ENCODE data around the gene HOXA7.

Gene HOXA7

DNA sequence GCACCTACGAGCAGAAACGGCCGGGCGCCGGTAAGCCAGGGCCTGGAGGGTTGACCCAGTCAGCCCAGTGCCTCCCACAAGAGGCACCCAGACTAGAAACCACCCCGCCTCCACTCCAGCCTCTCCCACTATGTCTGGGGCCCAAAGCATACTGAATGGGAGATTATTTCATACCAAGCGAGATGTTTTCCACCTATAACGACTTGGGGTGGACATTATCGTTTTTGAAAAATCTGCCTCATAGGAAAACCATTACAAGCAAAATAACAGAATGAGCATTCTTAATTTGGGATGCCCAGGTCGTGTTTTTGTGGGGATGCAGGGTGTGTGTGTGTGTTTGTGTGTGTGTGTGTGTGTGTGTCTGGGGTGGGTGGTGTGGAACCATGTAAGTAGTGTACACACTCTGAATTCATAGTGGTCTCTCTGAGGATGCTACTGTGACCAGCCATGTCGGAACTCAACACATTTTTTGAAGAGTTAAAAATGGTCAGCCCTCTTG is 10.5 kb downstream of the HOXA7 start:
- no peak for DNase-seq

DNA sequence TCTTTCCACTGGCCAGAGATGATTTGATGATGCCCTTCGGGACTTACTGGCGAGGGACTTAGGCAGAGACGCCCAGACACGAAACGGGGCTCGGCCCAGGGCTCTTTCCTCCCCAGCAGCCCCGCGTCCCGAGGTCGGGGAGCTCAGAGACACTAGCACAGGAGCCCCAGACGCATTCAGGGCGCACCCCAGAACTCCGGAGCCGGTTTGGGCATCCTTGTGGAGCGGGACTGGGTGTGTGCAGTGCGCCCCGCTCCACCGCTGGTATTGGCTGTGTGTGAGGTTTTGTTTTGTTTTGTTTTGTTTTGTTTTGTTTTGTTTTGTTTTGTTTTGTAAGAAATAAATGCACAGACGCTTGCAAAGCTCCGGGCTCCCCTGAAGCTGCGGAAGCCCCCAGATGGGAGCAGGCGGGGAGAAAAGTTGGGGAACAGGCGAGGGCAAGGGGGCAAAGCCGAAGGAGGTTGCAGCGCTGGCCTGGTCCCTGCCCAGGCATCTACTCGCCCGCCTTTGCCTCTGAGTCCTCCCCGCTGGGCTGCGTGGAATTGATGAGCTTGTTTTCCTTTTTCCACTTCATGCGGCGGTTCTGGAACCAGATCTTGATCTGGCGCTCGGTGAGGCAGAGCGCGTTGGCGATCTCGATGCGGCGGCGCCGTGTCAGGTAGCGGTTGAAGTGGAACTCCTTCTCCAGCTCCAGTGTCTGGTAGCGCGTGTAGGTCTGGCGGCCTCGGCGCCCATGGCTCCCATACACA is 11.1 kb downstream of the HOXA7 start:
- no peak for DNase-seq

DNA sequence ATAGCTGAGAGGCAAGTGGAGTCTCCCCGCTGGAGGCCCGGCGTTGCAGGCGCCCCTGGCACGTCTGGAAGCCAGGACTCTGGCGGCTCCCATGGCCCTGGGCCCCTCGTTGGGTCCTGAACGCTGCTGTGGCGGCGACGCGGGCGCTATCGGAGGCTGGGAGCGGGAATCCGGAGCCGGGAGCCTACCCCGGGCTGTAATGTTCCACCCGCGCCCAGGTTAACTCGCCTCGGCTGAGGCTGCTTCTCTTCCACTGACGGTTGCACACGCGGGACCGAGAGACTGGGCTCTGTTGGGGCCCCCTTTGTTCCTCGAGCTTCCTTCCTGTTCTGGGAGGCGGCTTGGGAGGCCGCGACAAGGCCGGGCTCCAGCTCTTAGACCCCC is 11.7 kb downstream of the HOXA7 start:
- no peak for DNase-seq

DNA sequence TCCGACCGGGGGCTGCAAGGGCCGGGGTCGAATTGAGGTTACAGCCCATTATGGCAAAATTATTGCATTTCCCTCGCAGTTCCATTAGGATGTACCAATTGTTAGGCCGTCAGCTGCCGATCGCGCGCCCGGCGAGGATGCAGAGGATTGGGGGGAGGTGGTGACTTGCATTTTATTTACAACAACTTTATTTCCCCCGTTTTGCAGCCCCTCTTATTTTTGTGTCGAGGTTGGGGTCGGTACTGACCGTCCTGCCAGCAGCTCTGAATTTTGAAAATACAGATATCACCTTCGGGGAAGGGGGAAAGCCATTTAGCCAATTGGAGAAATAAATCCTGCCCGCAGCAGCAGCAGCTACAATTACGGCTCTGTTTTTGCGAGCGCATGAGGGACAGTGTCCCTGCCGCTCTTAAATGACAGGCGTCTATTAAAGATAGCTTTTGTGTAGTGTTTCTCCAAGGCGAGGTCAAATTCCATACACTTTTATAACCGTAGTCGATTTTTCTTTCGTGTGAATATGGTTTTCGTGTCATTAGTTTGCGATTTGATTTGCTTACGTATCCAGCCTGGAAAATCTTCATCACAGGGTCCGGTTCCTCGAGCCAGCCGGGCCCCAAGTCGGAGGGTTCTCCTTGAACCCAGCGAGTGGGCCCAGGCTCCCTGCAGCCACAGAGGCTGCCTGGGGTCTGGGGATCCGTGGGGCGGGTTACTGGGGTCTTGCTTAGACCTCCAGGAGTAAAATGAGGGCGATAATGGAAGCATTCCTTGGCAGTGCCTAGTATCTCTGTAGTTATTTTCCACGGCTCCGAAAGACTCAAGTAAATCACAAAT is 12.3 kb downstream of the HOXA7 start:
- DNase-seq, result no peak

DNA sequence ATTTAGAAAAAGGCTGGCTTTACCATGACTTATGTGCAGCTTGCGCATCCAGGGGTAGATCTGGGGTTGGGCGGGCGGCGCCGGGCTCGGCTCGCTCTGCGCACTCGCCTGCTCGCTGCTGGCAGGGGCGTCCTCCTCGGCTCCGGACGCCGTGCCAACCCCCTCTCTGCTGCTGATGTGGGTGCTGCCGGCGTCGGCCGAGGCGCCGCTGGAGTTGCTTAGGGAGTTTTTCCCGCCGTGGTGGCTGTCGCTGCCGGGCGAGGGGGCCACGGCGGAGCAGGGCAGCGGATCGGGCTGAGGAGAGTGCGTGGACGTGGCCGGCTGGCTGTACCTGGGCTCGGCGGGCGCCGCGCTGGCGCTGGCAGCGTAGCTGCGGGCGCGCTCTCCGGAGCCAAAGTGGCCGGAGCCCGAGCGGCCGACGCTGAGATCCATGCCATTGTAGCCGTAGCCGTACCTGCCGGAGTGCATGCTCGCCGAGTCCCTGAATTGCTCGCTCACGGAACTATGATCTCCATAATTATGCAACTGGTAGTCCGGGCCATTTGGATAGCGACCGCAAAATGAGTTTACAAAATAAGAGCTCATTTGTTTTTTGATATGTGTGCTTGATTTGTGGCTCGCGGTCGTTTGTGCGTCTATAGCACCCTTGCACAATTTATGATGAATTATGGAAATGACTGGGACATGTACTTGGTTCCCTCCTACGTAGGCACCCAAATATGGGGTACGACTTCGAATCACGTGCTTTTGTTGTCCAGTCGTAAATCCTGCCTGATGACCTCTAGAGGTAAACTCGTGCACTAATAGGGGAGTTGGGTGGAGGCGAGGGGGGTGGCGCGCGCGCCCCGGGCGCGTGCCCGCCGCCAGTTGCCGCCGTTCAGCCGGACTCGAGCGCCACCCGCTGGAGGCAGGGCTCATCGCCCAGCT is 13.2 kb downstream of the HOXA7 start, which contains the start of gene HOXA5:
Gene HOXA5, minus strand, starts transcription at position 659 of the 927 bp plus-strand sequence. Its CDS starts 74 bp downstream, at position 585.
- peak in 1 of 2 donors; percentile 77 for DNase-seq

DNA sequence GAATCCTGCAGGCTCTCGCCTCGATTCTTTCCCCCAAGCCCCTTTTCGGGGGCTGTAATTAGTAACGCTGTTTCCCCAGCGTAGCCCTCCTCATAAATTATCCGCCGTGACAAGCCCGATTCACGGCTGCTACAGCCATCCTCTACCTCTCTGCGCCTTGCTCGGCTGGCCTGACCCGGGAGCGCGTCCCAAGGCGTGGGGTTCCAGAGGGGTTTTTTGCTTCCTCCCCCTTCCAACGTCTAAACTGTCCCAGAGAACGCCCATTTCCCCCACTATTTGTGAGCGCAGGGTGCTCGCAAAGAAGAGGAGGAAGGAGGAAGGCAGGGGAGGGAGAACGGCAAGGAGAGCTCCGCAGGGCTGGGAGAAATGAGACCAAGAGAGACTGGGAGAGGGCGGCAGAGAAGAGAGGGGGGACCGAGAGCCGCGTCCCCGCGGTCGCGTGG is 13.9 kb downstream of the HOXA7 start:
- no peak for DNase-seq

DNA sequence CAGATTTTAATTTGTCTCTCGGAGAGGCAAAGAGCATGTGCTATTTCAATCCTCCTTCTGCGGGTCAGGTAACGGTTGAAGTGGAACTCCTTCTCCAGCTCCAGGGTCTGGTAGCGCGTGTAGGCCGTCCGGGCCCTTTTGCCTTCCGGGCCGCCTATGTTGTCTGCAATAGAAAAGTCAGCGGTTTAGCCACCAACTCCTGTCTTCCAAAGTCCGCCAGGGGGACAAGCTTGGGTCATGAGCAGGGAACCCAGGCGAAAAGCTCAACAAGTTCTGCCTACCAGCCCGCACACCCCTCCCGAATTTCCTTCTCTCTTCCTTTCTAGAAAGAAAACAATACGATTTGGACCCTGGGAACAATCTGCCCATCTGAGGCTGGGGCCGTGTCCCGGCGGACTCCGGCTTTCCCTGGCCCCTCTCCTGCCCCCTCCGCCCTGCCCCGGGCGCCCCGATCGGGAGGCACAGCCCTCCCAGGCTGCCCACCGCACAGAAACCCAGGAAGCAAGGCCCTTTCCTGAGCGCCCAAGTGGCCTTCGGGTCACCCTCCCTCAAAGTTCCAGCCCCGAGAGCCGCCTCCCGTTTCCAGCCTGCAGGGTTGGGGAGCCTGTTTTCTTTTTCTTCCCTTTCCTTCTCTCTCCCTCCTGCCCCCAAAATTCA is 14.4 kb downstream of the HOXA7 start:
- no peak for DNase-seq

DNA sequence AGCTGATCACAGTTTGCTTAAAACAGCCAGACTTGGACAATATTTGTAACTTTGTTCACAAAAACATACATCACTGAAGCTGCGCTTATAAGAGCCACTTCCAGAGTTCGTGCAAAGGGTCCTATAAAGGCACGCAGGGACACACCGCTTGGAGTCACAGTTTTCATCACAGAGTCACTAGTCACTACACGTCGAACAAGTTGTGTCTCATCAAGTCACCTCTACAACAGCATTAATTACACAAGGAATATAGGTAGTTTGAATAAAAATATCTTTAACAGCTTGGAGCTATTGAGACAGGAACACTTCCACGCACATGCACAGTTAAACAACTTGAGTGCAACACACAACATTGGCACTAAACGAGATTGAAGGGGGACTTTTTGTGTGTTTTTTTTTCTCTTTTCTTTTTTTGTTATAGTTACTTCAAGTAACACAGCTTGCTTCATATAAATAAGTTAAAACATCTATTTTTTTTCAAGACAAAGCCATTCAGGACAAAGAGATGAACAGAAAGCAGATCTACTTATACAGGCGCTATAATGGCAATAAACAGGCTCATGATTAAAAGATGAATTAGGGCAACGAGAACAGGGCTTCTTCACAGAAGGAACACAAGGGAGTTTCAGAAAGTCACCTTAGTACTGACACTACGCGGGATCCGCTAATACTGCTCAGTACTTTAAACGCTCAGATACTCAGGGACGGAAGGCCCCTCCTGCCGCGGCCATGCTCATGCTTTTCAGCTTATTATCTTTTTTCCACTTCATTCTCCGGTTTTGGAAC is 15.1 kb downstream of the HOXA7 start:
- DNase-seq, result no peak

DNA sequence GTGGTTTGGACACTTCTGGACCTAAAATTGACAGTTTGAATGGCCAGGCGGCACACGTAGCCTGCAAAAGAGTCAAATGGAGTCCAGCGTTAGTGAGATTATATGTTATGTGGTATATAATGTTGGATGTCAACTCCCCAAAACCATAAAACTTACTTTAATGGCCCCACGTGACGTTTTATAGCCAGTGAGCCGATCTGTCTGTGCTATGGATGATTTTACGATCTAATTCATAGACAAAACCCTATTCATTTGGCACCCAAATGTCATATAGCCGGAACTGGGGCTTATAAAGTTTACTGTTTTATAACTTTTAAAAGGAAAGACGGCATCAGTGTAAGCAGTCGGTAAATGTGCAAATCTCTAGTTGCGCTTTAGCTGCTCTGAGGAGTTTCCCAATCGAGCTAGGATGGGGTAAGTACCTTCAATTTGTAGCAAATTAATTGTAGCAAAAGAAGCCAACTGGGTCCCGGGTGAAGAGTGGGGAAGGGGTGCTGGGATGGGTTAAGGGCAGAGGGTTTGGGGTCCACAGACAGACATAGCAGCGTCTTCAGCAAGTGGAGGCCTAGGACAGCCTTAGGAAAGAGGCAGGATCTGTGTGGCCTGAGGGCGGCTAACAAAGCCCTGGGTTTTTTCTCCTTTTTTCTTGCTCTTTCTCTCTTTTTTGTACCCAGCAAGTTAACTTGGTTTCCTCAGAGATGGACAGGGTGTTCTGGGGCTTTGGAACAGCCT is 16.2 kb downstream of the HOXA7 start:
- no peak for DNase-seq

DNA sequence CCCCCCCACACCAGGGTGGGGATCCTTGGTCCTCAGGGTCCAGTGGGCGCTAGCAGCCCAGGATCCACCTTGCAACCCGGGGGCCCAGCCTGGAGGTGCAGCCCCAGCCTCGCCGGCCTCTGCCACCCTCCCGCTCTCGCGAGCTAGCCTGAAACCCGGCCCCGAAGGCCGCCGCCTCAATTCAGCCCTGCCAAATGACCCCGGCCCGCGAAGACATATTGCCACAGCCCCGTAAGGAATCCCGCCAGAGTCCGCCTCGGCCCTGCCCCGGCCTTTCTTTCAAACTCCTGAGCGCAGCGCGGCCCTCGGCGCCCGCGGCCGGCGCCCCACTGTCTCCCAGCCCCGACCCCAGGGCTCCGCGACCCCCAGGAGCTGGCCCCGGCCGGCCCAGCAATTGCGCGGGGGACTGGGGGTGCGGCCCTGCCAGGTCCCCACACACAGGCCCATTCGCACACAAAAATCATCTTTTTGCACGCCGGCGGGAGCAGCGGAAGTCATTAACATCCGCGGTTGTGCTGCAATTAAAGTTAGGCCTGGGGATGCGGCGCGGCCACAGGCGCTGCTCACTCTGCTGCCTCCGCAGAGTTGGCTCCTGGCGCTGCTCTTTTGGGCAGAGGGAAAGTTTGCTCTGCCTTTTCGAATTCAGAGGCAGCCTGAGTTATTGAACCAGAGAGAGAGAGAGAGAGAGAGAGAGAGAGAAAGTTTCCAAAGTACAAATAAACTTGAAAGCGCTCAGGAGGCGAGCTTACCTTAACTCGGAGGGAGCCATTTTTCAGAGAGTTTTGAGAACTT is 16.9 kb downstream of the HOXA7 start:
- DNase-seq, result no peak

DNA sequence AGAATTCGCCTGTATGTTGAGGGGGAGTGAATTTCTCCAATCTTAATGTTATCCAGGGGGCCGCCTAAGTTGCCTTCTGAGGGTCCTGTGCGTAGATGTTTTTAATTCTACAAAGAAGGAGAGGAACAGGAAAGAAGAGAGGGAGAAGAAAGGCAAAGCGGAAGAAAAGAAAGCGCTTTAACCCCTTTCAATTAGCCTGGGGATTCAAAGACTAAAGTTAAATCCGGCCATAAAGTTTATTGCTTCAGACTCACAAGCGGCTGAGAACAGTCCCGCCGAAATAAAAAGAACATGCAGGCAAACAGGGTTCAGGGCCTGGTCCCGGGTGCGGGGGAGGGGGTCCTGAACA is 17.5 kb downstream of the HOXA7 start:
- no peak for DNase-seq

DNA sequence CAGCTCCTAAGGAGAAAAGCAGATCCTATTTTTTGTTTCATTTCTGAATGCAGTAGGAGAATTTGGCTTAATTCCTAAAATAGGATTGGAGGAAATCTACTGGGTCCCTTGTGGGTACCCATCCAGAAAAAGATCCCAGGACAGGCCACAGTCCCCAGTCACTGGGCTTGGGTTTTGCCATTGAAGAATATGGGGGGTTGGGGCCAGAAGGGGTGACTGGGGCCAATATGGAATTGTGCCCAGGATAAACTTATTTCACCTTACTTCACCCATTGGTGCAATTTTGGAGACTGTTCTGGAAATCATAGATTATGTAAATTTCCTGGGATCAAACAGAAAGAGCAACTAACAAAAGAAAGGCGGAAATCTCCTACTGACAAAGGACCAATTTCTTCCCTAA is 18.0 kb downstream of the HOXA7 start:
- DNase-seq, result no peak

DNA sequence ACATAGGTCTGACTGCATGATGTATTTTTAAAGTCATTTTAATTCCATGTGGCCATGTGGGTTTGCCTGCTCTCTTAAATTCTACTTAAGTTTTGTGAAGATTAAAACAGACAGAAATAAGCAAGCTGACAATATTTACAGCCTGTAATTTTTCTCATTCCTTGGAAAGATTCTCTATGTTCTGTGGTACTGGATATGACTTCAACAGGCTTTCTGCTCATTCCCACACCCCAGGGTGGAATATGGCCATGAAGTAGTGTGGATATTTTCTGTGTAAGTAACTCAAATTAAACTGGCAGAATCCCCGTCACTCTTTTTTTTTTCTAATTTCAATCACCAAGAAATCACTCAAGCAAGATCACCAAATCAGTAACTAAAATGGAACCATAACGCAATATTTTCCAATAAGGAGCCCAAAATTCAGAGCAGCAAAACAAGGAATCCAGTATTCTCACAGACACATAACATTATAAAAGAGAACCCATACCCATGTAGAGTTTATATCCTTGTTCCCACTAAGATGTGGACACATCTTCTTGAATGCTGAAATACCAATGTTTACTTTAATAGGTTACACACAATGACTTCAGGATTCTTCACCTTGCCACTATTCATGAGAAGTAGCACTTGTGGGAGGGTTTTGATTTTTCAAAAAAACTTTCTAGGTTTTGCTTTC is 18.7 kb downstream of the HOXA7 start:
- no peak for DNase-seq

DNA sequence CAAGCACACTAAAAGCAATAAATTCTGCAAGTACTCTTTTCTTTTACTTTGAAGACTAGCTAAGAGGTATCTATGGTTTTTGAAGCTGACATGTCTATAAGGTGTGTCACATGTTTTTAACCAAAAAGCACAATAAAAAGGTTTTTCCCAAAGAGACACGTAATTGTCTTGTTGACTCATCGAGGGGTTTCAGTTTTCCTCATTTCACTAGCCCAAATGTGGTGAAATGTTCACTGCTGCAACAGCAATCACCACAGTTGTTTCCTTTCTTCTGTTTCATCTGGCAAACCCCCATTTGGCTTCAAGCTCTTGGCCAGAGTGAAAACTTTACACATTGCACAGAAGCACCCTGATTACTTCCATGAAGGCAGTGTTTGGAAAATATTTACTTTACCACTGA is 22.1 kb downstream of the HOXA7 start:
- DNase-seq, result peak in 1 of 2 donors; percentile 23

DNA sequence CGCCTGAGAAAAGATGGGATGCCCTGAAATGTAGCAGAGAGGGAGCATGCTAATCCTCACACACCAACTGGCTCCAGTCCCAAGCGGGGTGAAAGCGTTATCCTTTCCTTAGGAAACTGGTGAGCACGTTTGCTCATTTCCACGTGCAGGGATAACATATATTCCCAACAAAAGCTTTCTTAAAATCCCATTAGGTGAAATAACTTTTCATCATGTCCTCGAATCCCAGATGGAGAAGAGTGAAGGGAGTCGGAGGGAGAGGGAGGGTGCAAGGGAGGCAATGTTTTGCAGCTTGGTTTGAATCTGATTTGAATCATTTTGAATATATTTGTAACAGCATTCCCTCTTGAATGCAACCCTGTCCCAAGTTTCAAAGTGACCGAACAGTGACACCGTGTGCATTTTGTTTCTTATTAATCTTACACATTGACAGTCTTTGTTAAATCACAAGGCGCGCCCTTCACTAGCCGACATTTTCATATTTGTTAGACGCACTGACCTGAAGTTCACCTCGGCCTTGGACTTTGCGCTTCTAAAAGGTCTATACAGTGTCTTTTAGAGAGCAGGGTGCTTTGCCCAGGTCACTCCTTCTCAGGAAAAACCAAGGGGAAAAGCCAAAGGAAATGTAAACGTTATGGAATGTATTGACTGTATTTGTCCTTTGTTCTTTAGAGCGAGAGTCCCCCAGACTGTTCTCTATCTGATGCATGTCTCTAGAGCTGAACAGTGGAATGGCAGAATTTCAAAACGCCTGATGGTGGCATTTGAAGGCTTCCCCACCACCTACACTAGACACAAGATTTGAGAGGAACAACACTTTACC is 22.9 kb downstream of the HOXA7 start:
- DNase-seq, result no peak

DNA sequence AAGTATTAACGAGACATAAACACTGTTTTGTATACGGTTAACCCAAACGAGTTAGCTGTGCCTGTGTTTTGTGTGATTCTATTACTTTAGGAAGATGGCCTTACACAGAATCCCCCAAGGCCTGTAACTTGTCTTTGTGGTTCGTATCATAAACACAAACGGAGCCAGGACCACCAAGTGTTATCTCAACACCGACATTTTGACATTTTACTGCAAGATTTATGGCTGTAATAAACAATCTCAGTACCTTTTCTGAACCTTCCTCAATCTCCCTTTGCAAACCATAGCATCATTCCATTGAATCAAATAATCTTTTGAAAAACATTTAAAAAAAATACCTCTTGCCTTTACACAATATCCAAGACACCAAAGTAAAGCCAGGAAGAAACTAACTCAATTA is 23.5 kb downstream of the HOXA7 start:
- DNase-seq, result no peak

DNA sequence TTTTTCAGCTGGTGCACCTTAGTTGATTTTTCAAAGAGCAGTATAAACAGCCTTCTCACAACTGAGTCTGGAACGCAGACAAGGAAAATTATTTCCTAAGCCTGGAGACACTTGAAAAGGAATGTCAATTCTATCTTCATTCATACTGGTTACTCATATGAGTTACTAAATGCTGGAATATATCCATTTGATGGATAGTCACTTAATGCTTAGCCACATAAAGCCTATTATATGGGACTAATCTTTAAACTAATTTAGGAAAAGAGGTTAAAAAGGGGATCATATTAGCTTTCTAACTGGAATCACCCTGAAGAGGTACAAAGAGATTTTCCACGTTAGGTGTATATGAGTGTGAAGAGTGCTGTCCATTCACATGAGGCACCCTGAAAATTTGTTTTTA is 24.3 kb downstream of the HOXA7 start:
- DNase-seq, result no peak

DNA sequence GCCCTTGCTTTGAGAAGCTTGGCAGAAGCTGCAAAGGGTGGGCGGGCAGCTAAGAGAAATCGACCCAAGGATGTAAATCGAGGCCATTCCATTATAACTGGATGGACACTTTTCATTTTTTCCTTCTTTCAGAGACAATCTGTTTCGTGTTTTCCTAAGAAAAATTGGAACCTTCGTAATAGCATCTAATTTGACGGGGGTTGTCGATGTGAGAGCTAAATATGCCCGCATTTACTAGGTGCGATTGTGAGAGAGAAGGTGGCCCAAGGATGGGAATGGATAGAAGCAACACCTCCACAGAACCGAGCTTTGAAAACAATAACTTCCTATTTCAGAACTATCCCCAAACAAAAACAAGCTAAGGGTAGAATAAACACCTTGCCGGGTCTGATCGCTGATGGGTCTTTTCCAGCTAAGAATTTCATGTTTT is 25.1 kb downstream of the HOXA7 start:
- no peak for DNase-seq
